ENCODE data around the gene OSCP1. TPM values are rescaled to one million over a fixed set of nuclear protein-coding genes. Genes with fewer than 3 reads are reported as not detected.
A peak's percentile ranks its signal among the peaks of the same experiment; 100 is the strongest.

OSCP1 gene
- total RNA-seq, 1 donor from 2014 or later: 6.5 TPM

DNA sequence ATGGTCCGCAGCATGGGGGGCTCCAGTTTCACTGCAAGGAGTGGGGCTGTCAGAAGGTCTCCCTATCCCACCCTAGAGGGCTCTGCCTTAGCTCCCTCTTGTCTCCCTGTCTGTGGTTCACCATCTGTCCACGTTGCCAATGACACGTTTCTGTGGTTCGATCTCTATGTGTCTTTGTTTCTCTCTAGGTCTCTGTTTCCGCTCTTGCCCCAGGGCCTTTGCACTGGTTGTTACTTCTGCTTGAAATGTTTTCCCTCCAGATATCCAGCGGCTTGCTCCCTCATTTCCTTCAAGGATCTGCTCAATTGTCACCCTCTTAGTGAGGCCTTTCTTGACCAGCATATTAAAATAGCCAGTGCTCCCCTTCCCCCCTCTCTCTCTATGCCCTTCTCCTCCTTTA, 22.4 kb upstream of the OSCP1 start:
- DNase-seq: no peak

GRCh38 chr1:36471830-36472641, 21.8 kb upstream of the OSCP1 start:
- DNase-seq: no peak

- no peak for DNase-seq
Measured at GRCh38 chr1:36469163-36469562, 18.9 kb upstream of the OSCP1 start.

- DNase-seq: no peak
Measured at GRCh38 chr1:36467700-36468455, 17.6 kb upstream of the OSCP1 start.

- DNase-seq: no peak
Measured at GRCh38 chr1:36467027-36467410, 16.8 kb upstream of the OSCP1 start.

DNA sequence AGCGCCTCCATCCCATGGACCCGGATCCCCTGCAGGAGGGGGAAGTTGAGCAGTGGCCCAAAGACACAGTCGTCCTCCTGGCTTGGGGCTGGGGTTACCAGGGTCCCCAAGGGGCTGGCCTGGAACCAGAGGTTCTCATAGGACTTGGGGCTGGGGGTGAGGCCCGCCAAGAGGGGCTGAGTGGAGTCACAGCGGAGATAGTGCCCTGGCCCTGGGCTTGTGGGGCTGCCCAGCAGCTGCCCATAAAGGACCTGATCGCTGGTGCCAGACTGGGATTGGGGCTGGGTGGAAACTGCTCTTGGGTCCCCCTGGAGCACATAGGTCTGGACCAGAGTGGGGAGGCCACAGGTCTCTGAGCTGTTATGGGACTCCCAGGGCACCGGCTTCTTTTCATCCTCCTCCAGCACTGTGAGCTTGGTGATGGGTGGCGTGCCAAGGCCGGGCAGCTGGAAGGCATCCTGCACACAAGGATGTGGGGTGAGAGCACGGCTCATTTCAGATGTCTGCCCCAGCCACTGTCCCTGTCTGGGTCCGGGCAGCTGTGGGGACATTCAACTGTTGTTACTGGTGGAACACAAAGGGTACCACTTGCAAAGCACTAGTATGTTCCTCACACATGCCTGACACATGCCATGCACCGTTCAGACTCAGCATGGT, 16.2 kb upstream of the OSCP1 start:
- DNase-seq: no peak

GRCh38 chr1:36465731-36466369, 15.6 kb upstream of the OSCP1 start:
- no peak for DNase-seq

GRCh38 chr1:36464605-36465393, 14.5 kb upstream of the OSCP1 start:
- DNase-seq: no peak

- DNase-seq: peak; percentile 97
Measured at GRCh38 chr1:36463803-36464604, 13.8 kb upstream of the OSCP1 start, which contains the start of gene MRPS15. Gene MRPS15 (minus strand): TSS chr1:36464384. CDS start chr1:36464275, 109 bp downstream.

- DNase-seq: no peak
Measured at GRCh38 chr1:36463463-36463802, 13.2 kb upstream of the OSCP1 start.

DNA sequence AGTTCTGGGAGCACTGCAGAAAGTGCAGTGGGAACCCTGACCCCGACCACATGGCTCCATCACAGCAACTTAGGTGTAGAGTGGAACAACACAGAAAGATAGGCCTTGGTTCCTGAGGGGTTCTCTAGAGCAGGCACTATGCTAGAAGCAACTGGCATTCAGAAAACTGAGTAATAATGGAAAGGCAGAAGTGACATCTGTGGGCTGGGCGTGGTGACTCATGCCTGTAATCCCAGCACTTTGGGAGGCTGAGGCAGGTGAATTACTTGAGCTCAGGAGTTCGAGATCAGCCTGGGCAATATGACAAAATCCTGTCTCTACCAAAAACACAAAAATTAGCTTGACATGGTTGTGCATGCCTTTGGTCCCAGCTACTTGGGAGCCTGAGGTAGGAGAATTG, 8.7 kb upstream of the OSCP1 start:
- no peak for DNase-seq

- DNase-seq: no peak
Measured at GRCh38 chr1:36457691-36458090, 7.4 kb upstream of the OSCP1 start.

GRCh38 chr1:36456391-36456928, 6.2 kb upstream of the OSCP1 start:
- DNase-seq: peak; percentile 22

GRCh38 chr1:36455386-36455785, 5.1 kb upstream of the OSCP1 start:
- DNase-seq: no peak

DNA sequence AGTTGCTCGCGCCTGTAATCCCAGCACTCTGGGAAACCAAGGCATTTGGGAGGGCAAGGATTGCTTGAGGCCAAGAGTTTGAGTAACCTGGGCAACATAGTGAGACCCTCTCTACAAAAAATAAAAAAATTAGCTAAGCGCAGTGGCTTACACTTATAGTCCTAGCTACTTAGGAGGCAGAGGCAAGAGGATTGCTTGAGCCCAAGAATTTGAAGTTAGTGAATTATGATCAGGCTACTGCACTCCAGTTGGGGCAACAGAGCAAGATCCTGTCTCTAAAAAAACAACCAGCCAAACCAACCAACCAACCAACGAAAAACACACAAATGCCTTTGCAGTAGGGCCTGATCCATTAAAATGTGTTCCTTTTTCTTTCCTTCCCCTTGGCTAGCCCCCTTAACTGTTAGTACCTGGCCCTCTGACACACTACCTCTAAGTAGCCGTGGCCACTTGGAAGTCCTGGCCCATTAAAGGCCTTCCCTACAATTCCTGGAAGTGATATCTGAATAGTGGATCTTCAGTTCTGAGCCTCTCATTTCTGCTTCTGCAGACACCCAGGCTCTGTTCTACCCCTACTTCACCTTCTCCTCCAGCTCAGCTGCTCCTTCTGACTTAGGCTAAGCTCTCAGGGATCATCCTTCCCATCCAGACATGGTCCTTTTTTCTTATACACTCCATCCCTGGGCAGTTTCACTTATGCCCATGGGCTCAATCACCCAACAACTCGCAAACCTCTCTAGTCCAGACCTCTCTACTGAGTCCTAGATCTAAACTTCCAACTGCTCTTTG, 3.5 kb upstream of the OSCP1 start:
- DNase-seq: no peak

DNA sequence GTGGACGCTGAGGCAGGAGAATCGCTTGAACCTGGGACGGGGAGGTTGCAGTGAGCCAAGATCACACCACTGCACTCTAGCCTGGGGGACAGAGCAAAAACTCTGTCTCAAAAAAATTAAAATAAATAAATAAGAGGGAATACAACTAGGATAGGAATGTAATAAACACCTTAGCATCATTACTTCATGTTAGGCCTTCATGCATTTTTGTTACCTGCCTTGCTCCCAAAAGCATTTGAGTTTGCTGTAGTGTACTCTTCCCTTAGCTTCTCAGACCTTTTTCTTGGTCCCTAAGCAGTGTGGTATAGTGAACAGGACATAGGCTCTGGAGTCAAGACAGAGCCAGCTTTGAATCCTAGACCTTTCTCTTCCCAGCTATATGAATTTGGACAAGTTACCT, 2.8 kb upstream of the OSCP1 start:
- DNase-seq: no peak

DNA sequence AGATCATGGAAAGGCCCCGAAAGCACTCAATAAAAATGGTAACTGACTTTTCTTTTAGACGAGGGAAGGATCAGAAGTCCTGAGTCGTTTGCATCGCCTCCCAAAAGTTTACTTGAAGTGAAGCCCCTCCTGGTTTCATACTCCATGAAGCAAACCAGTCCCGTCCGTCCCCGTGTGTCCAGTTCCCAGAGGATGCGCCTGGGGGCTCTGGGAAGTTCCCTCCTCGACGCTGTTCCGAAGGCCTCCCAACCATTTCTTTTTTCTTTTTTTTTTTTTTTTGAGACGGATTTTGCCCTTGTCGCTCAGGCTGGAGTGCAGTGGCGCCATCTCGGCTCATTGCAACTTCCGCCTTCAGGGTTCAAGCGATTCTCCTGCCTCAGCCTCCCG, 661 bp upstream of the OSCP1 start:
- no peak for DNase-seq

- no peak for DNase-seq
Measured at GRCh38 chr1:36448530-36449056, 1.7 kb downstream of the OSCP1 start.

DNA sequence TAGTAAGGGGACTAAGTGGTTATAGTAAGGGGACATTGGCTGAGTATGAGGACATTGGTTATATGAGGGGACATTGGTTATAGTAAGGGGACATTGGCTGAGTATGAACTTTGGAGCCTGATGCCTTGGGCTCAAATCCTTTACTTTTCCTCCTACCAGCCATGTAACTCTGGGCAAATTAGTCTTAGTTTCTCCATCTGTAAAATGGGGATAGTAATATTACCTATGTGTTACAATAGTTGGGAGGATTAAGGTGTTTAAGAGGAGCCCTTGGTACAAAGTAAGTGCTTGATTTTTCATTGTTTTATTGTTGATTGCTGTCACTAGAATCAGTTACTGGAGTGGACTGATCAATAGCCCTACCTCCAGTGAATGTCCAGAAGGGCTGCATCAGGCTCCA, 2.8 kb downstream of the OSCP1 start:
- no peak for DNase-seq

GRCh38 chr1:36446746-36447145, 3.5 kb downstream of the OSCP1 start:
- DNase-seq: no peak

Data from dermis blood vessel endothelial cell (primary cell).